GM18861 (cell line): ENCODE measurements around the gene POMZP3.
"Not testable (repeated sequence)": the region's sequence is repeated elsewhere in the genome, so short reads cannot be mapped to it uniquely, and the experiment has no call there.

ENCODE experiments used
- ATAC-seq: cut with Tn5 transposase; IDR thresholded peaks from one replicate; pipeline ENCODE4 v1.9.1; 2021; ENCODE audit not compliant: unreplicated experiment

Gene POMZP3

DNA sequence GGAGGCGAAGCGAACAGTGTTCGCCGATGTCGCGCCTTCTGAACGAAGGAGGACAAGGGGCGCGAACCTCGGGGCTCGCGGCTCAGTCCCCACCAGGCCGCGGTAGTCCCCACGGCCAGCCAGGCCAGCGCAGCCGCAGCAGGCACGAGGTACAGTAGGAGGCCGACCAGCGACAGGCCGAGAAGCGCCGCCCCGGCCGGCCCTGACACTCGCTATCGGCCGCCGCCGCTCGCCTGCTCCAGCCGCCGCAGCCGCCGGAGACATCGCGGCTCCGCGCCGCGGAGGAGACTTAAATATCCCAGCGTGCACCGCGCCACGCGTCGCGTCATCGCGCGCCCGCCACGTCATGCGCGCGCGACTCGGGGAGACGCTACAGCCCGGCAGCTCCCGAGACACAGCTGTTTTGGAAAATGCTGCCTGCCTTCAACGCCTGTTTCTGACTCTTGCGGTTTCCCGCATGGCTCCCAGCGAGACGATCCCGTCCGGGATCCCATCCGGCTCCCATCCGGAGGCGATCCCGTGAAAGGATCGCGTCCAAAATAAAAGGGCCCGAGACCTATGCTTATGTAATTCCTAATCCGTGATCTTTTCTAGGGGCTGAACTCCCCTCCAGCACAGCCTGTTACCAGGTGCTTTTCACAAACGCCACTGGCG is at the start of gene POMZP3:
TSS of gene POMZP3 (minus strand) at position 291 of the 654 bp plus-strand sequence. CDS start 1,215 bp downstream, outside the sequence.
- peak; percentile 70 for ATAC-seq

- ATAC-seq, result not testable (repeated sequence)
Measured at GRCh38 chr7:76675783-76676182, 48.7 kb upstream of the POMZP3 start.

GRCh38 chr7:76673346-76673745 is 46.3 kb upstream of the POMZP3 start:
- ATAC-seq, result not testable (repeated sequence)

- ATAC-seq, result not testable (repeated sequence)
Measured at GRCh38 chr7:76659212-76659611, 32.1 kb upstream of the POMZP3 start.

DNA sequence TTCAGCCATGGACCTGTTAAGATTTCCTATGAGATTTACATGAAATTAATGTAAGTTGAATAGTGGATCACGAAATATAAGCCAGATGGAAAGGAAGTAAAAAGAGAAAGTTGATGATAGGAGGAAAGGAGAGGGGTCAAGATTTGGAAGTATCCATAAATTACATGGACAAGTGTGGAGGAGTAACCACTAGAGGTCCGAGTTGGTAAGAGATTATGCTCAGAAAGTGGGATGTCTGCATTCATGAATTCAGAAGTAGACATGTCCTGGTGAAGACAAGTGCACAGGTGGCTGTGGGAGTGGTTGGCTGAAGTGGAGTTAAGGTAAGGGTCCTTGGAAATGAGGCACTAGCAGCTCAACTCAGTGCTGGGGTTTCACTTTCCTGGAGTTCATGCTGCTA is 29.3 kb upstream of the POMZP3 start:
- ATAC-seq, result not testable (repeated sequence)

DNA sequence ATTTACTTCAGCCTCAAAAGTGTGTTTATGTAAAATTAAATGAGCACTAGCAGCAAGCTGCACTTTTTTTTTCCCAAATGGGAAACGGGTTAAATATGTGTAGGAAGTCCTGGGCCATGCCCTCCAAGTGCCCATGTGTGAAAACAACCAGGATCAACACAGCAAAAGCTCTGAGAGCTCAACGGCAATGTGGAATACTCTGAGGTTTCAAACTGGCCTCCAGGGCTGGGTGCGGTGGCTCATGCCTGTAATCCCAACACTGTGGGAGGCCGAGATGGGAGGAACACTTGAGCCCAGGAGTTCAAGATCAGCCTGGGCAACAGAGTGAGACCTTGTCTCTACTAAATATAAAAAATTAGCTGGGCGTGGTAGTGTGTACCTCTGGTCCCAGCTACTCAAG is 15.5 kb upstream of the POMZP3 start:
- ATAC-seq, result not testable (repeated sequence)

GRCh38 chr7:76637061-76637691 is 10.1 kb upstream of the POMZP3 start:
- ATAC-seq, result peak; percentile 92

- ATAC-seq, result not testable (repeated sequence)
Measured at GRCh38 chr7:76626581-76626980, 498 bp downstream of the POMZP3 start.

- ATAC-seq, result not testable (repeated sequence)
Measured at GRCh38 chr7:76619439-76620190, 7.5 kb downstream of the POMZP3 start.

GRCh38 chr7:76613783-76614182 is 13.3 kb downstream of the POMZP3 start:
- ATAC-seq, result not testable (repeated sequence)

DNA sequence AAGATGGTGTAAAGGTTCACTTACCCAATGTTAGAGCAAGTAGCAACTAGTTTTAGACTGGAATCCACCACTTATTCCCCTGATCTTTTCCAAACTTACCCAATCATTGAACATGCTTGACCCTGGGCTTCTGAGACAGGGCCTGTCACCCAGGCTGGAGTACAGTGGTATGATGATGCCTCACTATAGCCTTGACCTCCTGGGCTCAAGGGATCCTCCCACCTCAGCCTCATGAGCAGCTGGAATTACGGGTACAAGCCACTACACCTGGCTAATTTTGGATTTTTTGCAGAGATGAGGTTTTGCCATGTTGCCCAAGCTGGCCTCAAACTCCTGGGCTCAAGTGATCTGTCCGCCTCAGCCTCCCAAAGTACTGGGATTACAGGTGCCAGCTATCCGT is 14.8 kb downstream of the POMZP3 start:
- ATAC-seq, result not testable (repeated sequence)

GRCh38 chr7:76609864-76610263 is 17.2 kb downstream of the POMZP3 start:
- peak; percentile 27 for ATAC-seq

DNA sequence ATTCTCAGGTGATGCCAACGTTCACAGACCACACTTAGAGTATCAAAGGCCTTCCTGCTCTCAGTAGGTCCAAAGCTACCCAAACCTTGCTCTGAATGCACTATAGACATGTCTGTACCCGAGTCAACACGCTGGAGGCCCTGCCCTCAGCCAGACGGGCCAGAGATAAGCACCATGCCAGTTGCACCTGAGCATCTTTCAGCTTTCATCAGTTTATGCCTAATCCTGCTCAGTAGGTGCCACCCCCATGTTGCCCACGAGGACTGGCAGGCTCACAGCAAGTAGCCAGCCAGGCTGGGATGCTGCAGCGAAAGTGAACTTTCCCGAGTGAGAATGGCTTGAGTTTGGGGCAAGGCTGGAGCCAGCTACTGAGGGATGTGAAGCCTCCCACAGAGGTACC is 18.6 kb downstream of the POMZP3 start:
- not testable (repeated sequence) for ATAC-seq

DNA sequence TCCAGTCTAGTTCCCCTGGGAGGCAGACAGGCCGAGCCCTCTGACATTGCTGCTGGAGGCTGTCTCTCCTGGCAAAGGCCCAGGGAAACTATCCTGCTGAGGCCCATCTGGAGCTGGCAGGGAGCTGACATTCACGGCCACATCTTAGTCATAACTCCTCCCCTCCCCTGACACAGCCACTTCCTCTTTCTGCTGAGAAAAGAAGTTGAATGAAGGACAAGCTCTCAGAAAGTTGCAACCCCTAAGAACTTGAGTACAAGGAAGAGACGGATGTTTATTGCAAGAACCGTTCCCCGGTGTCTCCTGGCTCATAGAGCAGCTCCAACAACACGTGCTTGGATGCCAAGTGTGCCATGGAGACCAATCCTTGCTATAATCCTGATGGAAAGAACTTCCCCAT is 21.1 kb downstream of the POMZP3 start:
- peak; percentile 93 for ATAC-seq

DNA sequence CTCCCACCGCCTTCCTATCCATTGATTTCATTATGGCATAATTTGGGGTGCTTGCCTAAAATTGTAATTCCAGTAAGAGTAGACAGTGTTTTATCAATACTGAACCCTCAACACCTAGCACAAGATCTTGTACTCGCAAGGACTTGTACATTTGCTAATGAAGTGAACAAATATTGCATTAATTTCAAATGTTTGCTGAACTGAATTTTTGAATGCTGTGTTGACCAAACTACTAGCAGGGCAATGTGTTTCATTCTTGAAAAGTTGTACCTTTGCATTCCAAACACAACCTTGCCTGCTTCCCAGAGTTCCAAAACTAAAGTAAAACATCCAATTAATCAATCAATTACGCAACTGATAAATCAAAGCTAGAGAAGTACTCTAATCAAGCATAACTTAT is 26.4 kb downstream of the POMZP3 start:
- ATAC-seq, result not testable (repeated sequence)

- ATAC-seq, result not testable (repeated sequence)
Measured at GRCh38 chr7:76600116-76600482, 27.0 kb downstream of the POMZP3 start.

GRCh38 chr7:76598590-76599264 is 28.4 kb downstream of the POMZP3 start:
- not testable (repeated sequence) for ATAC-seq

- ATAC-seq, result not testable (repeated sequence)
Measured at GRCh38 chr7:76597288-76597687, 29.8 kb downstream of the POMZP3 start.

- ATAC-seq, result not testable (repeated sequence)
Measured at GRCh38 chr7:76592694-76593093, 34.4 kb downstream of the POMZP3 start.

DNA sequence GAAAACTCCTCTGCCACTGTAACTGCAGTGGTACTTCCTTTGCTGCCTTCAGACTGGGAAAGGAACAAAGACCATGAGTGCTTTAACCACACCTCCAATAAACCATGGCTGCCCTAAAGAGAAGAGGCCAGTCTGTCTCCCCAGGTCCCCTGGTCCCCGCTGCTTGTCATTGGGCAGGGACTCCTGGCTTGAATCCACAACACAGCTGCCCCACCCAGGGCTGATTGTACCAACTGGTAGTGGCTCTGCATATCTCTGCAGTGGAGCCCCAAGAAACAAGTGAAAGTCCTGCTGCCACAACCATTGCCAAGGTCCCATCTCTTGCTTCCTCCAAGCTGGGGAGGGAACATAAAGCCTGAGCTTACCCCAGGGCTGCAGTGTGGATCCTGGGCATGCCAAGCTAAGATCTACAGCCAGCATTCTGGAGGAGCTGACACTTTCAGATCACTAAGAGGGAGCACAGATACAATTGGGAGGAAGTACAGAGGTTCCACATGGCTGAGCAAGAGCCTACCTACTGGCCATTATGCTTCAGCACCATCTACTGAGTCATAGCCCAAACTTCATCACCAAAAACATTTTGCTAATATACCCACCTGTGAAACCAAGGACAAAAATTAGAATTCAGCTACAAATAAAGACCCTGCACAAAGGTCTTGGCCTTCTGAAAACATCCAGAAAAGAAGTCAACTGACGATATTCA is 35.3 kb downstream of the POMZP3 start:
- peak; percentile 83 for ATAC-seq

DNA sequence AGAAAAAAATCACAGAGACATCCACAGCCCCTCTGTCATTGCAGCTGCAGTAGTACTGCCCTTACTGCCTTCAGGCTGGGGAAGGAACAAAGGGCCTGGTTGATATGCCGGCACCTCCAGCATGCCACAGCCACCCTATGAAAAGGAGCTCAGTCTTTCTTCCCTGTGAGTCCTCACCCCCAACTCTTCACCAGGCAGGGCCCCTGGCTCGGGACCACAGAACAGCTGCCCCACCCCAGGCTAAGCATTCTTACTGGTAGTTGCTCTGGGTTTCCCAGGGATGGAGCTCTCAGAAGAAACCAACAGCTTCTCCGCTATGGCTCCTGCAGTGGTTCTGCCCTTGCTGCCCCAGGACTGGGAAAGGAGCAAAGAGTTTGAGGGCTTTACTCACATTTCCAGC is 36.0 kb downstream of the POMZP3 start:
- ATAC-seq, result not testable (repeated sequence)
